Epithelial cell of proximal tubule (primary cell): ENCODE measurements around the gene ANKRD11. TPM values are rescaled to one million over a fixed set of nuclear protein-coding genes. Genes with fewer than 3 reads are reported as not detected.
A peak's percentile ranks its signal among the peaks of the same experiment; 100 is the strongest.

Experiments used
- DNase-seq: peaks from one replicate; pipeline ENCODE4 v3.0.0-alpha.2; 2011; ENCODE audit warnings: low read depth
- H3K4me3 ChIP-seq: 2 replicates; pipeline ENCODE4 v1.5.1; 2011; ENCODE audit warnings: low read depth, mild to moderate bottlenecking, low read length
- CTCF ChIP-seq: conservative IDR thresholded peaks from 2 replicates; pipeline ENCODE4 v1.5.1; 2012; ENCODE audit warnings: low read depth, mild to moderate bottlenecking, low read length
- total RNA-seq: library from RNA; depleted of rRNA; stranded (reverse); fragments of >200 nt; gene quantifications from 2 replicates; pipeline ENCODE4 v1.2.3, GENCODE V29; 2015

ANKRD11 gene
- total RNA-seq, 1 donor from 2014 or later, result 44.3 TPM

DNA sequence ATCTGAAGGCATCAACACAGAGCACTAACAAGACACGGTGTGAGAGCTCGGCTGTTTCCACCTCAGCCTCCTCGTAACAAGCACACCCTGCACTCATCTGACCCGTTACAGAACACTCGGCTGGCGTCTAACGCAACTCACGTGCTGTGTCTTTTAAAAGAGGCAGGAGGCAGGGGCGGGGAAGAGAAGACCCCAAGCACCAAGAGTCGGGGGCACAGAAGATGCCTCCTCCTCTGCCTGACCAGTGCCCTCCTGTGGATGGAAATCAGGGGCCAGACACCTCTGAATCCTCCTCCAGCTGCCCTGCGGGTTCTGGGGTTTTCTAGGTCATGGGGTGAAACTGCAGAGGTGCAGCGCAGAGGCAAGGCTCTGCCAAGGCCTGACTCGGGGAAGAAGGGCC, 198.6 kb downstream of the ANKRD11 start:
- no peak overlapping the region for H3K4me3 ChIP-seq
- DNase-seq, result no peak
- no peak for TF ChIP-seq CTCF

GRCh38 chr16:89291363-89291762, 199.0 kb downstream of the ANKRD11 start:
- no peak for DNase-seq
- TF ChIP-seq CTCF, result no peak
- no peak overlapping the region for H3K4me3 ChIP-seq

GRCh38 chr16:89290887-89291286, 199.5 kb downstream of the ANKRD11 start:
- no peak for DNase-seq
- no peak for TF ChIP-seq CTCF
- no peak overlapping the region for H3K4me3 ChIP-seq

DNA sequence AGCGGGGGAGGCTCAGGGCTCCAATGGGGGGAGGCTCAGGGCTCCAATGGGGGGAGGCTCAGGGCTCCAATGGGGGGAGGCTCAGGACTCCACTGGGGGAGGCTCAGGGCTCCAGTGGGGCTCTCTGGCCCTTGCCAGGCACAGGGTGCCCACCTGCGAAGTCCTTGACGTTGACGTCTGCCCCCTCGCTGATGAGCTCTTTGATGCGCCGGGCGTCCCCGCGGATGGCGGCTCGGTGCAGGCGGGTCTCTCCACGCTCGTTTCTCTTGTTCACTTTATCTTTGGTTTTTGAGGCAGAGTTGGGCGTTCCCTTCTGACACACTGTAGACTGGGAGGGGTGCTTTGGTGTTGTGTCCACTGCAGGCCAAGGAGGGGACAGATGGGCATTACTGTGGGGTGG, 199.9 kb downstream of the ANKRD11 start:
- no peak overlapping the region for H3K4me3 ChIP-seq
- no peak for DNase-seq
- no peak for TF ChIP-seq CTCF

- DNase-seq, result no peak
- no peak overlapping the region for H3K4me3 ChIP-seq
- peak; percentile 95 for TF ChIP-seq CTCF
These were observed 200.6 kb downstream of the ANKRD11 start for GRCh38 chr16:89289428-89290395.

- no peak for TF ChIP-seq CTCF
- no peak for DNase-seq
- no peak overlapping the region for H3K4me3 ChIP-seq
These were observed 201.4 kb downstream of the ANKRD11 start for GRCh38 chr16:89288966-89289365.

GRCh38 chr16:89288577-89288844, 201.8 kb downstream of the ANKRD11 start:
- no peak for TF ChIP-seq CTCF
- H3K4me3 ChIP-seq, result no peak overlapping the region
- no peak for DNase-seq
